Fibroblast of lung (primary cell): Measurements from ENCODE around the gene ANKS1A.

Experiments used
- CTCF ChIP-seq, 2 donors: IDR thresholded peaks in 1 of 2; conservative IDR thresholded peaks in 1 of 2; 1 replicate in 1 of 2; 2 replicates in 1 of 2; pipeline ENCODE4 v1.5.1; 2011 to 2012; ENCODE audit warnings: low read length in 2 of 2, control low read depth in 1 of 2, inconsistent platforms in 1 of 2, low read depth in 1 of 2, mild to moderate bottlenecking in 1 of 2
- EZH2 ChIP-seq: IDR thresholded peaks from 2 replicates; pipeline ENCODE4 v1.5.1; 2012; ENCODE audit warnings: low read length, control low read depth, mild to moderate bottlenecking; ENCODE audit errors: missing control alignments

GRCh38 chr6:35062676-35063574 is 173.9 kb downstream of the ANKS1A start:
- TF ChIP-seq EZH2 (no peak), CTCF (conservative IDR thresholded peaks at IDR 0.05 in 1 of 2, IDR thresholded peaks at IDR 0.05 in 1 of 2; ENCODE audit: low read depth in 1 of 2, low read length in 2 of 2) (no peak)
